KOPT-K1 (cell line): ENCODE measurements around the gene KCNH1.

Source experiments
- H3K27ac ChIP-seq: fragments of 200-600 bp; sonication (generic); 2 replicates; pipeline ENCODE4 v1.5.1; 2016; ENCODE audit warnings: antibody characterized with exemption, mild to moderate bottlenecking, low read depth, low read length; ENCODE audit not compliant: poor library complexity, severe bottlenecking
- H3K36me3 ChIP-seq: fragments of 200-600 bp; sonication (generic); 2 replicates; pipeline ENCODE4 v1.5.1; 2017; ENCODE audit warnings: antibody characterized with exemption, mild to moderate bottlenecking, low read length, moderate library complexity; ENCODE audit not compliant: insufficient read depth
- H3K9me3 ChIP-seq: fragments of 200-600 bp; sonication (generic); 2 replicates; pipeline ENCODE4 v1.5.1; 2017; ENCODE audit warnings: antibody characterized with exemption, low read length, mild to moderate bottlenecking; ENCODE audit not compliant: insufficient read depth, poor library complexity, severe bottlenecking

KCNH1 gene

DNA sequence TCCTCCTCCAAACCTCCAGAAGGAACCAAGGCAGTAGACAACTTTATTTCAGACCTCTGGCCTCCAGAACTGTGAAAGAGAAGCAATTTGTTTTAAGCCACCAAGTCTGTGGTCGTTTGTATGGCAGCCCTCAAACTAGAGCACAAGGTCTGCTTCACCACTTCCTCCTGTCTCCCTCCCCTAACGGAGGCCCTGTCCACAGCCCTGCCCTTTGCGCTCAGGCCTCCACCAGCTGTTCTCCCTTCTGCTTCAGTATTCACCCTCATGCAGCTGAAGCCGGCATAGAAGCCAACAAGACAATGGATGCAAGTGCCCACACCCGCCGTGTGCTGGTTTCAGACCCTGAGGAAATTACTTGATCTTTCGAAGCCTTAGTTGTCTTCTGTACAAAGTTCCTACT lies 441.2 kb downstream of the KCNH1 start:
- H3K27ac ChIP-seq: peak overlapping the region; percentile 14

DNA sequence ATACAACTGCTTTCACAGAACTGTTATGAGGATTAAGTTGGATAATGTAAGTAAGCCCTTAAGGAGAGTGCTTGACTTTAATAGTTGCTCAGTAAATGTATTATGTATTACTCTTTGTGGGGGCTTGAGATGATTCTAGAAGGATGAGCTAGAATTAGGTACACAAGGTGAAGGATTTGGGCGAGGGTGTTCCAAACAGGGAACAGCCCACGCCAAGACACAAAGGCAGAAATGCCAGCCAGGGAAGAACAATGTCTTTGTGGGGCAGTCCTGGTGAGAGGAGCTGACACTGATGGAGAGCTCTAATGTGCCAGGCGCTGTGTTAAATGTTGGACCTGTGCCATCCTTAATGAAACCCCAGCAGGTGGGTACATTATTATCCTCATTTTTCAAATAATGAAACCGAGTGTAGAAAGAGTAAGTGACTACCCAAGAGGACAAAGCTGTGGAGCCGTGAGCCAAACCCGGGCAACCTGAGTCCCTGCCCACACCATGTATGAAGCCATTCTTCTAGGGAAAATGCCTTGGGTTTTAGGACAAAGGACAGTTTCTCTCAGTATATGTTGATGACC lies 442.8 kb downstream of the KCNH1 start:
- no peaks in the 10 kb centered on the region for H3K9me3 ChIP-seq
- no peaks in the 10 kb centered on the region for H3K36me3 ChIP-seq
- no peak overlapping the region for H3K27ac ChIP-seq

More for the DNA sequence above, 441.2 kb downstream of the KCNH1 start:
- no peaks in the 10 kb centered on the region for H3K9me3 ChIP-seq
- no peaks in the 10 kb centered on the region for H3K36me3 ChIP-seq

DNA sequence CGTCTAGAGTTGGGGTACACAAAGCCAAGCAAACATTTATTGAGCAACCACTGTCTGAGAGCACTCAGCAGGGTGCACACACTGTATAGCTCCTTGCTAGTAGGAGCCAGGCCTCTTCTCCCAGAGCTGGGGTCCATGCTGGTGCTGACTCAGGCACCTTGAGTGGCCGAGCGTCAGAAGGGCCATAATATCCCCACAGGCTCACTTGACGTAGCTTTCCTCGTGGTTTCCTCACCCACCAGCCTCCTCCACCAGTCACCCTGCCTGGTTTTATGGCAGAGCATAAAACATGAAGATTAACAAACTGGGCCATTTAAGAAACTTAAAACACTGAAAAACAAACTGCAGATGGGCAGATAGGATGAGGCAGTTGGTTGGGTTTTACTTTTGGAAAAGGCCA lies 443.7 kb downstream of the KCNH1 start:
- H3K36me3 ChIP-seq: no peaks in the 10 kb centered on the region
- H3K9me3 ChIP-seq: no peaks in the 10 kb centered on the region
- H3K27ac ChIP-seq: no peak overlapping the region

DNA sequence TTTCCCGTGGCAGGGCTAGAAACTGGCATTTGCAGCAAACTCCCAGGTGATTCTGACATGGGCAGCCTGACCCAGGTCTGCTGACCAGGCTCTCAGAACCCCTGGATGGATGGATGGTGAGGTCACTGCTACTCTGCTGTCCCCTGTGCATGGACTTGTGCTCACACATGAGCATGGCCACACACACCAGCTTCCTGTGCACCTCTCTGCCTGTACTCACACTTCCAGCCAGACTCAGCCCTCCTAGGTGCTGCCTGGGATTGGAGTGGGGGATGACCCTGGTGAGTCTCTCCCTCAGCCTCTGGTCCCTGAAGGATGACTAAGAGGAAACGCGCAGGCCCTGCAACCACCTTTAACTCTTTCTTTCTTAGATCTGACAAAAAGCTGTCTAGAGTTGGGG lies 444.1 kb downstream of the KCNH1 start:
- H3K9me3 ChIP-seq: no peaks in the 10 kb centered on the region
- H3K27ac ChIP-seq: no peak overlapping the region
- no peaks in the 10 kb centered on the region for H3K36me3 ChIP-seq

DNA sequence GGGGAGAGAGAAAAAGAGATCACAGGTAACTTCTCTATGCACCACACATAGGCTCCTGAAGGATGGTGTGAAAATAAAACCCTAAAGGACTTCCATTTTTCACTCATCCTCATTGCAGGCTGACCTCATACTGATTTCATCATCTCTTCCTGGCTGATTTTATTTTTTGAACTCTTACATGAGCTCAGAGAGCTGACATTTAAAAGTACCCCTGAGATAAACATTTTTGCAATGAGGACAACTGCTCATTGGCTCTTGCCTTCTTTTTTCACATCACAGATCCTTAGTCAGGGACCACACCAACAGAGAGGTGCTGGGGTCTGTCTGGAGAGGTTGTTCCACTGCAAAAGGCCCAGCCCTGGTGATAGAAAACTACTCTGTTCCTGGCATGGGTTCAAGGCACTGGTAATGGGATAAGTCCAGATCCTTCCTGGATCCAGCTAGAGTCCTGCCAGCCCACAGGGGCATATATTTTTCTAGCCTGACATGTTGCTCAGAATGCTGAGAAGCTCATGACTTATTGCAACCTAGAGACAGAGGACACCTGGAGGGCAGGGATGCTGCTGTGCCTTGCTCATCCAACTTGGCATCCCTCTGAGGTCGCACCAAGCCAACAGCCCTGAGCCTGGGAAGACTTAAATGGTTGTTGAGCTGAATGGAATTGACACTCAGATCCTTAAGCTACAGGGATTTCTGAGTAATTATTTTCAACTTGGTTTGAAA lies 445.3 kb downstream of the KCNH1 start:
- Histone ChIP-seq H3K9me3 (no peaks in the 10 kb centered on the region), H3K27ac (no peak overlapping the region)

DNA sequence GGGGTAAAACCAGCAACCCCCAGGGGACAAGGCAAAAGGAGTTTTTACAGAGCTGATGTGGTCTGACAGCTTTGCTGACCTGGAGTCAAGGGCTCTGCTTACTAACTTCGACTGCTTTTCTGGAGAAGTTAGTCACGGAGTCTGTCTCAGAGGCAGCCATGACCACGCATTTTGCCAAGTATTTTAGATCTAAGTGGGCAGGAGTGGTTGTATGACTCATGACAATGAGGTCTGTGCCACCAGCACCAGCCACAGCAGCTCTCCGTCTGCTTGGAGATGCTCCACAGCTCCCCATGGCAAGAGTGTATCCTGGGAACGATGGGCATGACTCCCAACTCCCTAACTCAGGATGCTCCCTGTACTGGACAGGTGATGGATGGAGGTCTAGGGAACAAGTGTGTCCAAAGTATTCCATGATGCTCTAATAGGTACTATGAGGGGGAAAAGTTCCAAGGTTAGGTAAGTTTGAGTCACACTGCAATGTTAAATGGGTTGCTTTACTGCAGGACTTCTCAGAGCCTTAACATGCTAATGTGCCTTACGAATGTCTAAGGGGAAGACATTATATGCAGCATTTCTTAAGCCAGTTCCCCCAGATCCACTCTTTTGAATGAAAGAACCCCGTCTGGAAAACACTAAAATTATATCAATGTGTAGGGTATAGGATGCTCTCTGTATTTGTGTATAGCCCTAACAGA lies 446.2 kb downstream of the KCNH1 start:
- no peaks in the 10 kb centered on the region for H3K36me3 ChIP-seq

More for the DNA sequence above, 445.3 kb downstream of the KCNH1 start:
- H3K36me3 ChIP-seq: no peaks in the 10 kb centered on the region

DNA sequence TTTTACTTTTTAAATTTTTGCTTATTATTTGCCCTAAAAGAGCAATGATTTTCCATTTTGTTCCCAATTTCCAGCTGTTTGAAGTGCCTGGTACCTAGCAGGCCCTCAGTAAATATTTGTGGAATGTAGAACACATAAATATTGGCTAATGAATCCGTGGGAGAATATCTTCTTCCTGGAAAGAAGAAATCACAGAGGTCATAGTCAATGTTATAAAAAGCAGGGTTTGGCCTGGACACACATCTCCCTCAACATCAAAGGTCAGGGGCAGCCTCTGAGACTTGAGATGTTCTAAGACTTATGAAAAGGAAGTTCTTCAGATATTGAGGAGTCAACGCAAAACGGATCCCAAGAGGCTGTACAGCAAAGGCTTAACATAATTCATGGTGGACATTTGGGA lies 447.1 kb downstream of the KCNH1 start:
- no peaks in the 10 kb centered on the region for H3K9me3 ChIP-seq
- no peak overlapping the region for H3K27ac ChIP-seq
- H3K36me3 ChIP-seq: no peaks in the 10 kb centered on the region

More for the DNA sequence above, 446.2 kb downstream of the KCNH1 start:
- Histone ChIP-seq H3K27ac (no peak overlapping the region), H3K9me3 (no peaks in the 10 kb centered on the region)

DNA sequence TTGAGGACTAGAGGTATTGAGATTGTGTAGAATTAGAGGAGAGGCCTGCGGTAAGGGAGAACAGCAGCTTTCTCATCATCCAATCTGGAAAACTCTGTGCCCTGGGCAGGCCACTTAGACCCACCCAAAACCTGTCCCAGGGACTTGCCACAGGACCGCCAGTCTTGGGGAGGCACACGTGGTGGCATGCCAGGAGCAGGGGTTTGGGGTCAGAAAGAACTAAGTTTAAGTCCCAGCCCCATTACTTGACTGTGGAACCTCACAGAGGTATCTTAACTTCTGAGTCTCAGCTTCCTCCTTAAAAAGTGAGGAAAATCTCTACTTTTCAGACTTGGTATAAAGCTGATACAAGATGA lies 448.7 kb downstream of the KCNH1 start:
- no peak overlapping the region for H3K27ac ChIP-seq
- H3K36me3 ChIP-seq: no peaks in the 10 kb centered on the region
- H3K9me3 ChIP-seq: no peaks in the 10 kb centered on the region

DNA sequence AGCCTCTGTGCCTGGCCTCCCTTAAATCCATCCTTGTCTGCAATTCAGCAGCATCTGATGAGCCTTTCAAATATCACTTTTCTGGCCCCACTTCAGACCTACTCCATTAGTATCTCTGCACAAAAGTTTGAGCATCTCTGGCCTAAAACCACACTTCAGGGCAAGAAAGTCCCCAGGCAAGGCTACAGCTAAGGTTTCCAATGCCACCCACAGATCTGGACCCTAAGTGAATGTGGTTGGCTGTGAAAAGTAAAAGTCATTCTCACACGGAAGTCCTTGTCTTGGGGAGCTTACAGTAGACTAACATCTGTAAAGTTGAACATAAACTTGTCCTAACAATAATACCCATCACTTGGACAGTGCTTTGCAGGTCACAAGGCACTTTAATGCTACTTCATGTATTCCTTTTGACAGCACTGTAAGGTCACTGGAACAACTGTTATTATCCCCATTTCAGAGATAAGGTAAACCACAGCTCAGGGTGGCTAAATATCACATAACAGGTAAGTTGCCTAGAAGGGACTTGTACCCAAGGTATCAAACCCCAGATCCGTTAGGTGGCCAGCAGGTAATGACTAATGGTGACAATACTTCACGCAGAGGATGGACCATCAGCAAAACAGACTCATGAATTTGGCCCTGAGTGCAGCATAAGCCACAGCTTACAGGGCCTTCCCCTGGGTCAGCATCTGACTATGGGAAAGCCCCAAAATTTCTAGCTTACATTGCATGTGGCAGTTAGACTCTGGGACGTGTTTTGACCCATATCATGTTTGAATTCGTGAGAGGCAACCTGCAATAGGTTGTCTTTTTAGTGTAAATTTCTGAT lies 449.3 kb downstream of the KCNH1 start:
- Histone ChIP-seq H3K9me3 (no peaks in the 10 kb centered on the region), H3K27ac (no peak overlapping the region), H3K36me3 (no peaks in the 10 kb centered on the region)

DNA sequence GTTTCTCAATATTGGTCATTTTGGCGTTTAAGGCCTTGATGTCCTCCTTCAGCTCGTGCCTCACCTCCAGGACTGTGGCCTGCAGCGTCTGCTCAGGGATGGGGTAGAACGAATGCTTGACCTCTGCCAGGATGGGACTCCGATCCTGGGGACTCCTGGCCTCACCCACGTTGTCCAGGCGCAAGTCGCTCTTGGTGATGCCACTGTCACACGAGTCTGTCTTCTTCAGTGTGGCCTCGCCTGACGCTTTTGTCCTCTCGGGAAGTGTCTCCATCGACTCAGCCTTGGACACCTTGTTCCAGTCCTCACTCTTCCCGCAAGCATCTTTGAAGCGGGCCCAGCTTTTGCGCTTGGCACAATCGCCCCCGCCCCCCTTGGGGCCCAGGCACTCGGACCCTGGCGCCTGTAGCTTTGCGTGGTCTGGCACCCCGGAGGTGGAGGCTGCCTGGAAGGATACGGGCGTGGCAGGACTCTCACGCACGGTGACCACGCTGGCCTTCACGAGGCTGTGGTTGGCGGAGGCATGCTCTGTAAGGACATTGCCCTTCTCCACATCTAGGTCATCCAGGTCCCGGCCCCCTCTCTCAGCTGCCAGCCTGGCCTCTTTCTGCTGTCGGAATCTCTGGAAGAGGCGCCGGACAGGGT lies 450.4 kb downstream of the KCNH1 start:
- Histone ChIP-seq H3K9me3 (no peaks in the 10 kb centered on the region), H3K36me3 (no peaks in the 10 kb centered on the region), H3K27ac (no peak overlapping the region)

DNA sequence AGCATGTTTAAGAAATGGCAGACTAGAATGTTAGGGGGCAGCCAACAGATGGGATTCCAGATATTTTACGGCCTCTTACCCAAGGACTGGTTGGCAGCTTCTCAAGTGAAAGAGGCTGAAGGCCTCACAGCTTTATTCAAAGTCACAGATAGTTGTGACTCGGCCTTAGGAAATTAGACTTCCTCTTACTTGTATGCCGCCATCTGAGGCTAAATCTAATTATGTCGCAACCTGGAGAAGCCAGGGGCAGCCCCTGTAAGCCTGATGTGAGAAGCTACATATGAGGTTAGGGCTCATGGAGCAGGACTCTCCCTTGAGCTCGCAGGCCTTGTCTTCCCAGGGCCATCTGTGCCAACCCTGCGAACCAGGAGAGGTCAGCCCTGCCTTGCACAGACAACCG lies 452.8 kb downstream of the KCNH1 start:
- Histone ChIP-seq H3K9me3 (no peaks in the 10 kb centered on the region), H3K27ac (no peak overlapping the region), H3K36me3 (no peaks in the 10 kb centered on the region)

DNA sequence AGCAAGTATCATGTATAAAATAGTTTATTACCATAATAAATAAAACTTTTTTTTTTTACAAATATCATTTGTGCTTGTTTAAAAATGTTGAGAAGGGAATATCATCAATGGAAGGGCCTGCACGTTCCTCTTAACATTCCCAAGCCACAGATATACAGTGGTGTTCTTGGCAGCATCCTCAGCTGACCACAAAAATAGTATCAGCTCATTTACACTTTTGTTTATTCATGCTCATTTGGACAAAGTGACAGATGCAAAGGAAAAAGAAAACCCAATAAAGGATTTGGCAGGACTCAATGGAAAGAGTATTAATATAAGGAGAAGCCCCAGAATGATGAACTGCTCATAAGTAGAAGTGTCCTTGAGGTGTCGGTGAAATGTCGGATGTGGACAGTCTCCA lies 455.6 kb downstream of the KCNH1 start:
- H3K27ac ChIP-seq: no peak overlapping the region
- no peaks in the 10 kb centered on the region for H3K36me3 ChIP-seq
- H3K9me3 ChIP-seq: no peaks in the 10 kb centered on the region

DNA sequence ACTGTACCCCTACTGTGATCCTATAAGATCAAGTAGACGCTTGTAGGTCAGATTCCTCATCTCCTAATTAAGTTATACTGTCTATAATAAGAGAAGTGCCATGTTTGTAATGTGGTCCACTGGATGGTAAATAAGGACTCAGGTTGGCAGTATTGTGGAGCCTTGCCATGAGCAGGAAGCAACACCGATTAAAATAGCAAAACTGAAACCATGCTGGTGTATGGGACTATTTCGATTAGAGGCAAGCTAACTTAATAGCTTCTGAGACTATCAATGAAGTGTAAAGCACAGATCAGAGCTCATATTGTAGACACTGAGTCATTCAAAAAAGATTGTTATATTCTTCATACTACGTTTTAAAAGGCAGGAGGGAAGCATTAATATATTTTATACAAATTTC lies 456.4 kb downstream of the KCNH1 start:
- no peak overlapping the region for H3K27ac ChIP-seq
- no peaks in the 10 kb centered on the region for H3K36me3 ChIP-seq
- H3K9me3 ChIP-seq: no peaks in the 10 kb centered on the region

DNA sequence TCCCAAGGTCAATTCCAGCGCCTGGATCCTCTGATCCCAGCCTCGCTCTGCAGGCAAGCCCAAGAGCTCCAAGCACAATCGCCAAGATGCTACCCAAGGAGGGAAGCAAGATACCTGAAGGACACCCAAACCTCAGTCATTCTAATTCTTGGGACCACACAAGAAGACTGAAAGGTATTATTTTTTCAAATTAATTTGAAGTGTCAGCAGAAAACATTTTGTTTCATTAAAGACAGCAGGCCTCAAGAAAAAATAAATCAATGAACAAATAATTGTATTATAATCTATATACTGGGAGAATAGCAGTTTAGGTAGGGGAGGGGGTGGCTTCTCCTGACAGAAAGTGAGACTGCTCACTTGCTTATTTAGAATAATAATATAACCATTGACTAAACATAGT lies 457.4 kb downstream of the KCNH1 start:
- Histone ChIP-seq H3K9me3 (no peaks in the 10 kb centered on the region), H3K36me3 (no peaks in the 10 kb centered on the region)

DNA sequence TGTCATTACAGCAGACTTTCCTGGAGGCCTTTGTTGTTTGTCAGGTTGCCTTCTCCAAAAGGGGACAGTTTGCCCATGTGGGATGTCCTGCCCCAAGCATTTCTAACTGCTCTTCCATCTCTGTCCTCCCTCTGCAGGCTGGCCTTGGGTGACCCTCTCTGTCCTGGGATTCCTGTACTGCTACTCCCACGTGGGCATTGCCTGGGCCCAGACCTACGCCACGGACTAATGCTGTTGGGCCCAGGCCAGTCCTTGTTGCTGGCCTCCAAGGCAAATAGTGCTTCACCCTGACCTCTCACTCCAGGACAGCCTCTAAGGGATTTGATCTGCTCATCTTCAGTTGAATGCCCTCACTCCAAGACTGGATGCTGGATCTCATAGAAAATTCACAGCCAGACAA lies 459.8 kb downstream of the KCNH1 start:
- no peaks in the 10 kb centered on the region for H3K36me3 ChIP-seq
- H3K27ac ChIP-seq: no peak overlapping the region
- no peaks in the 10 kb centered on the region for H3K9me3 ChIP-seq

More for the DNA sequence above, 457.4 kb downstream of the KCNH1 start:
- no peak overlapping the region for H3K27ac ChIP-seq
